22Rv1 (cell line): ENCODE results near the gene WDR11.

Experiments used
- ZFX ChIP-seq: fragments of 450-650 bp; IDR thresholded peaks from 2 replicates; pipeline ENCODE4 v1.6.1; 2017; ENCODE audit warnings: antibody characterized with exemption, borderline replicate concordance
- TF ChIP-seq, protein P1 (sequence below): fragments of 450-650 bp; IDR thresholded peaks from 2 replicates; pipeline ENCODE4 v1.5.1; 2017; ENCODE audit warnings: mild to moderate bottlenecking

- TF ChIP-seq, protein P1, sequence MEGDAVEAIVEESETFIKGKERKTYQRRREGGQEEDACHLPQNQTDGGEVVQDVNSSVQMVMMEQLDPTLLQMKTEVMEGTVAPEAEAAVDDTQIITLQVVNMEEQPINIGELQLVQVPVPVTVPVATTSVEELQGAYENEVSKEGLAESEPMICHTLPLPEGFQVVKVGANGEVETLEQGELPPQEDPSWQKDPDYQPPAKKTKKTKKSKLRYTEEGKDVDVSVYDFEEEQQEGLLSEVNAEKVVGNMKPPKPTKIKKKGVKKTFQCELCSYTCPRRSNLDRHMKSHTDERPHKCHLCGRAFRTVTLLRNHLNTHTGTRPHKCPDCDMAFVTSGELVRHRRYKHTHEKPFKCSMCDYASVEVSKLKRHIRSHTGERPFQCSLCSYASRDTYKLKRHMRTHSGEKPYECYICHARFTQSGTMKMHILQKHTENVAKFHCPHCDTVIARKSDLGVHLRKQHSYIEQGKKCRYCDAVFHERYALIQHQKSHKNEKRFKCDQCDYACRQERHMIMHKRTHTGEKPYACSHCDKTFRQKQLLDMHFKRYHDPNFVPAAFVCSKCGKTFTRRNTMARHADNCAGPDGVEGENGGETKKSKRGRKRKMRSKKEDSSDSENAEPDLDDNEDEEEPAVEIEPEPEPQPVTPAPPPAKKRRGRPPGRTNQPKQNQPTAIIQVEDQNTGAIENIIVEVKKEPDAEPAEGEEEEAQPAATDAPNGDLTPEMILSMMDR: no peak
- TF ChIP-seq ZFX: no peak
Measured at GRCh38 chr10:120917521-120918250, 66.5 kb downstream of the WDR11 start.
